ENCODE results near the gene MPND.

MPND gene

DNA sequence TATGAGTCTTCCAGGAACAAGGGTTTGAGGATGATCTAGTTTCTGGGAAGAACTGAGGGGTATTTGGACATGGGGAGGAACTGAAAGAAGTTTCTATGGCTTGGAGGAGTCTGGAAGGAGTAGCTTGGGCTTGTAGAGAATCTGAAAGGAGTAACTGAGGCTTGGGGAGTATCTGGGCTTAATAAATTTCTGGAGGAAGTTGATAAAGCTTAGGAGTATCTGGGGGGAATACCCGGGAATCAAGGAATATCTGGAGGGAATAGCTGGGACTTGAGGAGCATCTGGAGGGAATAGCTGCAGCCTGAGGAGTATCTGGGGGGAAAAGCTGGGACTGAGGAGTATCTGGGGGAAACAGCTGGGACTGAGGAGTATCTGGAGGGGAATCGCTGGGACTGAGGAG lies 22.9 kb upstream of the MPND start:
- no peak overlapping the region for H3K4me3 ChIP-seq (ENCODE audit: low read depth, low read length)
- DNase-seq (ENCODE audit: low read depth): no peak
- TF ChIP-seq CTCF (IDR thresholded peaks at IDR 0.05; ENCODE audit: insufficient read depth, low read depth, low read length, missing control alignments): no peak

DNA sequence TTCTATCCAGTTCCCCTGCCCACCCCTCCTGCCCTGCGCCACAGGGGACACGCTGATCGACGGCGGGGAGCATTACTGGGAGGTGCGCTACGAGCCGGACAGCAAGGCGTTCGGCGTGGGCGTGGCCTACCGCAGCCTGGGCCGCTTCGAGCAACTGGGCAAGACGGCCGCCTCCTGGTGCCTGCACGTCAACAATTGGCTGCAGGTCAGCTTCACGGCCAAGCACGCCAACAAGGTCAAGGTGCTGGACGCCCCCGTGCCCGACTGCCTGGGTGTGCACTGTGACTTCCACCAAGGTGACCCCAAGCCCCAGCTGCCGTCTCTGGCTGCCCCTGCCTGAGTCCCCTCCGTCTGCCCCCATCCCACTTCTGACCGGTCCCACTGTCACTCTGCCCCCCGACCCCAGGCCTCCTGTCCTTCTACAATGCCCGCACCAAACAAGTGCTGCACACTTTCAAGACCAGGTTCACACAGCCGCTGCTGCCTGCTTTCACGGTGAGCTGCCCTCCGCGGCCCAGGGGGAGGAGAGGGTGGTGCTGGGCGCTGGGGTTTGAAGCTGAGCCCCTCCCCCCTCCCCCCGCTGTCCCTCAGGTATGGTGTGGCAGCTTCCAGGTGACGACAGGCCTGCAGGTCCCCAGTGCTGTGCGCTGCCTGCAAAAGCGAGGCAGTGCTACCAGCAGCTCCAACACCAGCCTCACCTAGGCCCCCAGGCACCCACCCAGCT lies 20.3 kb upstream of the MPND start:
- DNase-seq (ENCODE audit: low read depth): no peak
- TF ChIP-seq CTCF (IDR thresholded peaks at IDR 0.05; ENCODE audit: insufficient read depth, low read depth, low read length, missing control alignments): no peak
- H3K4me3 ChIP-seq (ENCODE audit: low read depth, low read length): no peak overlapping the region

DNA sequence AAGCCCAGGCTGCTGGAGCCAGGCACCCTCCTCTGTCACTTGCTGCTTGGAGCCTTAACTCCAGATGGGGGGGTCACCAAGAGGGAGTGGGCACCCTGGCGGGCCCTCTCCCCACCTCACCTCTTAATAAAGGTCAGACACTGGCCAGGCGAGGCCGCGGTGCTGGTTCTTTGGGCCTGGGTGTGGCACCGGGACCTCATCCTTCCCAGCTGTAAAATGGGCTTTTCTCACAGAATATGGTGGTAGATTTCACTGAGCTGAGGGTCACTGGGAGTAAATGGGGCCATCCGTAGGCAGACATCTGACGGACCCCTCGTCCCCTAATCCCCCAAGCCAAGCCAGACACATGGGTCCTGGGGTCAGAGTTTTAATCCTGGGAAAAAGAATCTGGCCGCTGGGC lies 19.7 kb upstream of the MPND start:
- DNase-seq (ENCODE audit: low read depth): no peak
- TF ChIP-seq CTCF (IDR thresholded peaks at IDR 0.05; ENCODE audit: insufficient read depth, low read depth, low read length, missing control alignments): no peak
- no peak overlapping the region for H3K4me3 ChIP-seq (ENCODE audit: low read depth, low read length)

DNA sequence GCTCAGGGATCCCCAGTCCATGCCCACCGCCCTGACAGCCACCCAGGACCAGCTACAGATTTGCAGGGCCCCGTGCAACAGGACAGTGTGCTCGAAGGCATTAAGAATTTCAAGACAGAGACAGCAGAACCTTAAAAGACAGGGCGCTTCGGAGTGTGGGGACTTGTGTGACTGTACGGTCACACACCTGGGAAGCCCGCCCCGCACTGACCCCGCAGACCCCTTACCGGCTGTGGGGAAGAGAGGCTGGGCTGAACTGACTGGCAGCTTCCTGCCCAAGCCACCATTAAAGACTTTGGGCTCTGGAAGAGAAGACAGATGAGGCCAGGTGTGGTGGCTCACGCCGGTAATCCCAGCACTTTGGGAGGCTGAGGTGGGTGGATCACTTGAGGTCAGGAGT lies 19.1 kb upstream of the MPND start:
- DNase-seq (ENCODE audit: low read depth): no peak
- H3K4me3 ChIP-seq (ENCODE audit: low read depth, low read length): no peak overlapping the region
- no peak for TF ChIP-seq CTCF (IDR thresholded peaks at IDR 0.05; ENCODE audit: insufficient read depth, low read depth, low read length, missing control alignments)

GRCh38 chr19:4326215-4326836 lies 17.0 kb upstream of the MPND start:
- no peak overlapping the region for H3K4me3 ChIP-seq (ENCODE audit: low read depth, low read length)
- no peak for DNase-seq (ENCODE audit: low read depth)
- no peak for TF ChIP-seq CTCF (IDR thresholded peaks at IDR 0.05; ENCODE audit: insufficient read depth, low read depth, low read length, missing control alignments)

DNA sequence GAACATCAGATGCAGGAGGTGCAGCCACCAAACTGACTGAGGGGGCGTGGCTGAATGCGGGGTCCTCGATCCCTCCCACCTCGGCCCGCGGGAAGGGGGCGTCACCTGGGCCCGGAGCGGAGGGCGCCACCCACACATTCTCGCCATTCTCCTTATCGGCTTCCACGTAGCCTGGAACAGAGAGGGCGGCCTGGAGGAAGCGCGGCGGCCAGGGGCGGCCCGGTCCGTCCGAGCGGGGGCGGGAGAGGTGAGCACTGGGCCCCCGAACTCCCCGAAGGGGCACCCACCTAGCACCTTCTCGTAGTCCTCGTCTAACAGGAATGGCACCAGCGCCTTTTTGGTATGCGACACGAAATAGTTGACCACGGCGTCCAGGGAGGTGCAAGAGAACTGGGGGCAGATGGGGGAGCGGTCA lies 16.5 kb upstream of the MPND start:
- no peak for TF ChIP-seq CTCF (IDR thresholded peaks at IDR 0.05; ENCODE audit: insufficient read depth, low read depth, low read length, missing control alignments)
- no peak for DNase-seq (ENCODE audit: low read depth)
- H3K4me3 ChIP-seq (ENCODE audit: low read depth, low read length): no peak overlapping the region
